H9 (cell line): ENCODE results near the gene PCDH9. TPM values are rescaled to one million over a fixed set of nuclear protein-coding genes. Genes with fewer than 3 reads are reported as not detected.
A peak's percentile ranks its signal among the peaks of the same experiment; 100 is the strongest.

Experiments used
- DNase-seq: peaks from one replicate; pipeline ENCODE4 v3.0.0-alpha.2; 2017
- H2AFZ ChIP-seq: one replicate; pipeline ENCODE4 v1.6.1; 2013; ENCODE audit warnings: mild to moderate bottlenecking, low read length, control low read depth, moderate library complexity
- H2AK5ac ChIP-seq: 2 replicates; pipeline ENCODE4 v1.6.1; 2013; ENCODE audit warnings: low read length, control low read depth, mixed read lengths; ENCODE audit not compliant: insufficient read length
- H2BK120ac ChIP-seq: one replicate; pipeline ENCODE4 v1.6.1; 2013; ENCODE audit warnings: low read depth, mild to moderate bottlenecking, low read length, control low read depth, inconsistent platforms; ENCODE audit not compliant: poor library complexity, severe bottlenecking
- H2BK12ac ChIP-seq: 2 replicates; pipeline ENCODE4 v1.6.1; 2013; ENCODE audit warnings: low read length, control low read depth, mixed read lengths, low read depth; ENCODE audit not compliant: insufficient read length
- H2BK15ac ChIP-seq: 2 replicates; pipeline ENCODE4 v1.6.1; 2013; ENCODE audit warnings: low read depth, low read length, control low read depth
- H2BK20ac ChIP-seq: one replicate; pipeline ENCODE4 v1.6.1; 2013; ENCODE audit warnings: low read depth, mild to moderate bottlenecking, low read length, control low read depth, inconsistent platforms; ENCODE audit not compliant: poor library complexity, severe bottlenecking
- H2BK5ac ChIP-seq: 2 replicates; pipeline ENCODE4 v1.6.1; 2013; ENCODE audit warnings: low read length, control low read depth, mixed read lengths; ENCODE audit not compliant: insufficient read length
- H3K14ac ChIP-seq: 2 replicates; pipeline ENCODE4 v1.6.1; 2013; ENCODE audit warnings: low read length, control low read depth; ENCODE audit not compliant: insufficient read depth
- H3K18ac ChIP-seq: 2 replicates; pipeline ENCODE4 v1.6.1; 2013; ENCODE audit warnings: low read depth, mild to moderate bottlenecking, mixed read lengths, low read length, control low read depth; ENCODE audit not compliant: insufficient read length
- H3K23ac ChIP-seq: 2 replicates; pipeline ENCODE4 v1.6.1; 2013; ENCODE audit warnings: low read length, control low read depth, mixed read lengths, low read depth; ENCODE audit not compliant: insufficient read length
- H3K23me2 ChIP-seq: 2 replicates; pipeline ENCODE4 v1.6.1; 2013; ENCODE audit warnings: low read depth, mild to moderate bottlenecking, mixed read lengths, low read length, control low read depth; ENCODE audit not compliant: insufficient read length, poor library complexity, severe bottlenecking
- H3K27ac ChIP-seq: 2 replicates; pipeline ENCODE4 v1.5.1; 2013; ENCODE audit warnings: low read length, control low read depth, mixed read lengths, low read depth; ENCODE audit not compliant: insufficient read length
- H3K27me3 ChIP-seq: 2 replicates; pipeline ENCODE4 v1.6.1; 2013; ENCODE audit warnings: low read length, control low read depth, inconsistent platforms; ENCODE audit not compliant: insufficient read depth
- H3K4ac ChIP-seq: 2 replicates; pipeline ENCODE4 v1.6.1; 2013; ENCODE audit warnings: low read depth, mild to moderate bottlenecking, control low read depth, inconsistent platforms, low read length, moderate library complexity
- H3K4me1 ChIP-seq: 2 replicates; pipeline ENCODE4 v1.6.1; 2013; ENCODE audit warnings: low read length, control low read depth, inconsistent platforms; ENCODE audit not compliant: insufficient read depth
- H3K4me2 ChIP-seq: 2 replicates; pipeline ENCODE4 v1.6.1; 2013; ENCODE audit warnings: low read length, control low read depth, mixed read lengths; ENCODE audit not compliant: insufficient read length, insufficient read depth
- H3K56ac ChIP-seq: 2 replicates; pipeline ENCODE4 v1.6.1; 2013; ENCODE audit warnings: low read depth, mild to moderate bottlenecking, mixed read lengths, low read length, control low read depth; ENCODE audit not compliant: insufficient read length
- H3K79me1 ChIP-seq: 2 replicates; pipeline ENCODE4 v1.6.1; 2013; ENCODE audit warnings: low read depth, mild to moderate bottlenecking, moderate library complexity, low read length, control low read depth, inconsistent platforms; ENCODE audit not compliant: insufficient read depth, poor library complexity, severe bottlenecking
- H3K79me2 ChIP-seq: 2 replicates; pipeline ENCODE4 v1.6.1; 2013; ENCODE audit warnings: low read length, control low read depth, inconsistent platforms; ENCODE audit not compliant: insufficient read depth
- H3K9ac ChIP-seq: 2 replicates; pipeline ENCODE4 v1.6.1; 2013; ENCODE audit warnings: low read length, control low read depth, mixed read lengths; ENCODE audit not compliant: insufficient read length; ENCODE audit errors: extremely low read depth
- H3K9me3 ChIP-seq: one replicate; pipeline ENCODE4 v1.6.1; 2013; ENCODE audit warnings: low read depth, low read length, inconsistent platforms; ENCODE audit not compliant: control insufficient read depth
- H3T11ph ChIP-seq: one replicate; pipeline ENCODE4 v1.6.1; 2013; ENCODE audit warnings: mild to moderate bottlenecking, low read length, control low read depth, inconsistent platforms
- H4K20me1 ChIP-seq: one replicate; pipeline ENCODE4 v1.6.1; 2013; ENCODE audit not compliant: control insufficient read depth, insufficient read length, insufficient read depth
- H4K5ac ChIP-seq: 2 replicates; pipeline ENCODE4 v1.6.1; 2013; ENCODE audit warnings: low read depth, mild to moderate bottlenecking, mixed read lengths, low read length, control low read depth; ENCODE audit not compliant: insufficient read length
- H4K8ac ChIP-seq: replicated peaks from 2 replicates; pipeline ENCODE4 v1.6.1; 2013; ENCODE audit warnings: low read length, control low read depth, mixed read lengths, low read depth; ENCODE audit not compliant: insufficient read length
- H4K91ac ChIP-seq: 2 replicates; pipeline ENCODE4 v1.6.1; 2013; ENCODE audit warnings: low read depth, mild to moderate bottlenecking, moderate library complexity, mixed read lengths, low read length, control low read depth; ENCODE audit not compliant: insufficient read length
- H3K27ac Mint-ChIP-seq, 3 experiments: 2 replicates in 2 of 3; 3 replicates in 1 of 3; pipeline ENCODE4 v1.8.0; 2020 to 2021; ENCODE audit warnings: mixed read lengths in 3 of 3, mild to moderate bottlenecking in 1 of 3, moderate library complexity in 1 of 3
- H3K27me3 Mint-ChIP-seq: 2 replicates; pipeline ENCODE4 v1.8.0; 2021; ENCODE audit warnings: low read depth, mild to moderate bottlenecking, moderate library complexity, mixed read lengths
- H3K36me3 Mint-ChIP-seq, 3 experiments: 2 replicates in 2 of 3; 3 replicates in 1 of 3; pipeline ENCODE4 v1.8.0; 2020 to 2021; ENCODE audit warnings: low read depth in 3 of 3, mixed read lengths in 3 of 3; ENCODE audit not compliant: insufficient read depth in 1 of 3
- H3K4me1 Mint-ChIP-seq, 2 experiments: 2 replicates each; pipeline ENCODE4 v1.8.0; 2020; ENCODE audit warnings: mixed read lengths in 2 of 2
- H3K4me3 Mint-ChIP-seq, 2 experiments: 2 replicates in 1 of 2; 3 replicates in 1 of 2; pipeline ENCODE4 v1.8.0; 2020 to 2021; ENCODE audit warnings: mild to moderate bottlenecking in 2 of 2, mixed read lengths in 2 of 2, moderate library complexity in 1 of 2
- H3K9me3 Mint-ChIP-seq, 2 experiments: 2 replicates in 1 of 2; 3 replicates in 1 of 2; pipeline ENCODE4 v1.8.0; 2020; ENCODE audit warnings: mild to moderate bottlenecking in 2 of 2, mixed read lengths in 2 of 2, moderate library complexity in 1 of 2
- WGBS: extraction: QIAGEN DNeasy Blood & Tissue Kit; methylation state at CpG from one replicate; pipeline ENCODE4 v1.1.7; 2013; ENCODE audit warnings: missing lambda C conversion rate, low lambda C conversion rate, mixed read lengths; ENCODE audit not compliant: insufficient read length; ENCODE audit errors: extremely low coverage; 5-methylcytosine and 5-hydroxymethylcytosine counted together
- total RNA-seq: library from RNA; stranded (reverse); gene quantifications from 2 replicates; pipeline ENCODE4 v1.2.1, GENCODE V29; 2021
- TF ChIP-seq, protein P1 (sequence below): fragments of 200-600 bp; sonication (generic); conservative IDR thresholded peaks from 3 replicates; pipeline ENCODE4 v1.8.0; 2021; ENCODE audit warnings: antibody characterized with exemption, mild to moderate bottlenecking

Gene PCDH9
- total RNA-seq, 1 experiment from 2014 or later = 0.11 TPM

DNA sequence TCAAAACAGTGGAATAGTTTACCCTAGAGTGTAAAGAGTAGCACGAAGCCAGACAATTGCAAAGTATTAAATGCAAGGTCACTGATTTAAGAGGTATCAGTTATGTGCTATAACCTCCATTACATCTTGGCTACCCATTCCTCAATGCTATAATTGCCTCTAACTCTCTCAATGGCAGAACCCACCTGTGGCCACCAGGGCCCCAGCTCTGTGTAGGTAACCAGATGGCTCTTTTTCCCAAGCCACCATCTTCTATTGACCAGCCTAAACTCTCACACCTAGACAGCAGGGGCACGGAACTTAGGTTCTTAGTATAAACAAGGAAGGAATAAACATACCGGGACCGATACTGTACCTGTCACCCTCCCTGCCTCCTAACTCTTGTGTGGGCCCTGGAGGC lies 277.6 kb downstream of the PCDH9 start:
- DNase-seq = no peak
- H3K4me2 ChIP-seq = no peak overlapping the region
- no peak overlapping the region for H3K56ac ChIP-seq

More for the DNA sequence above, 277.6 kb downstream of the PCDH9 start:
- Histone ChIP-seq H2BK12ac (no peak overlapping the region), H3K18ac (no peak overlapping the region), H4K20me1 (no peaks in the 10 kb centered on the region), H2AFZ (no peak overlapping the region), H2BK5ac (no peak overlapping the region), H2BK120ac (no peak overlapping the region), H2AK5ac (no peak overlapping the region), H3K14ac (no peak overlapping the region), H3K23me2 (no peaks in the 10 kb centered on the region), H4K91ac (no peak overlapping the region), H4K5ac (no peak overlapping the region), H4K8ac (no peak overlapping the region), H3K4me1 (peaks cover 3% of the 10 kb centered on the region; the same call in 1 of the 2 replicates), H3K23ac (no peak overlapping the region), H3K79me2 (no peaks in the 10 kb centered on the region), H3K27ac (no peak overlapping the region), H3K9ac (no peak overlapping the region), H2BK15ac (no peak overlapping the region), H3K9me3 (no peaks in the 10 kb centered on the region), H2BK20ac (no peak overlapping the region), H3K27me3 (no peaks in the 10 kb centered on the region), H3T11ph (no peak overlapping the region), H3K79me1 (no peaks in the 10 kb centered on the region), H3K4ac (no peak overlapping the region)
- H3K4me3 Mint-ChIP-seq = no peak overlapping the region
- H3K27me3 Mint-ChIP-seq = no peaks in the 10 kb centered on the region
- no peaks in the 10 kb centered on the region; a peak in 1 of 7 replicates for H3K36me3 Mint-ChIP-seq
- no peaks in the 10 kb centered on the region for H3K9me3 Mint-ChIP-seq
- TF ChIP-seq, protein P1, sequence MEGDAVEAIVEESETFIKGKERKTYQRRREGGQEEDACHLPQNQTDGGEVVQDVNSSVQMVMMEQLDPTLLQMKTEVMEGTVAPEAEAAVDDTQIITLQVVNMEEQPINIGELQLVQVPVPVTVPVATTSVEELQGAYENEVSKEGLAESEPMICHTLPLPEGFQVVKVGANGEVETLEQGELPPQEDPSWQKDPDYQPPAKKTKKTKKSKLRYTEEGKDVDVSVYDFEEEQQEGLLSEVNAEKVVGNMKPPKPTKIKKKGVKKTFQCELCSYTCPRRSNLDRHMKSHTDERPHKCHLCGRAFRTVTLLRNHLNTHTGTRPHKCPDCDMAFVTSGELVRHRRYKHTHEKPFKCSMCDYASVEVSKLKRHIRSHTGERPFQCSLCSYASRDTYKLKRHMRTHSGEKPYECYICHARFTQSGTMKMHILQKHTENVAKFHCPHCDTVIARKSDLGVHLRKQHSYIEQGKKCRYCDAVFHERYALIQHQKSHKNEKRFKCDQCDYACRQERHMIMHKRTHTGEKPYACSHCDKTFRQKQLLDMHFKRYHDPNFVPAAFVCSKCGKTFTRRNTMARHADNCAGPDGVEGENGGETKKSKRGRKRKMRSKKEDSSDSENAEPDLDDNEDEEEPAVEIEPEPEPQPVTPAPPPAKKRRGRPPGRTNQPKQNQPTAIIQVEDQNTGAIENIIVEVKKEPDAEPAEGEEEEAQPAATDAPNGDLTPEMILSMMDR = peak; percentile 28; the same call in 2 of the 3 replicates
- peaks cover 37 to 49% of the 10 kb centered on the region in 2 experiments for H3K4me1 Mint-ChIP-seq
- no CpG with 5 or more reads among the region's 4 CpGs for WGBS
- peak overlapping the region in 1 of 3 experiments; percentile 68; a peak in 1 of 7 replicates for H3K27ac Mint-ChIP-seq
